ENCODE results near the gene C12orf75. TPM values are rescaled to one million over a fixed set of nuclear protein-coding genes. Genes with fewer than 3 reads are reported as not detected.

Gene C12orf75
- total and polyA plus RNA-seq, 10 of the 15 experiments (the other 5 are each of a cell fraction or from before 2014, with no cell fraction given) = 40.7 to 411 (median 159) TPM

DNA sequence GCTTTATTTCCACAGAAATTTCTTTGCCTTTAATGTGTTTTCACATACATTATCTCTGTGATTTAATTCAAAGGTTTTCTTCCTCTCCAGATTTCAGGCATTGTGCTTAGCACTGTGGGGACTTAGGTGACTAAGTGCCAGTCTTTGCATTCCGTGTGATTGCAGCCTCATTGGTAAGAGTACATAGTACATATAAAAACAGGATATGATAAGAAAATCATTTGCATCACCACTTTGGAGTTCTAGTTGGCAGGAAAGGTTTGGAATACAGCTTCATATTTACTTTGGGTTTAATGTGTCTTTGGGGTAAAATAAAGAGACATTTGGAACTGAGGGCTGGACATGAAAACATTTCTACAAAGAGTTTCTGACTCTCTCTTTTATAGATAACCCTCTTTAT lies 37.8 kb upstream of the C12orf75 start:
- no peak for TF ChIP-seq LARP7 (IDR thresholded peaks at IDR 0.05)
- TF ChIP-seq MEF2B (IDR thresholded peaks at IDR 0.05; ENCODE audit: partially characterized antibody, poor library complexity, severe bottlenecking) = no peak
- TF ChIP-seq, protein P1, sequence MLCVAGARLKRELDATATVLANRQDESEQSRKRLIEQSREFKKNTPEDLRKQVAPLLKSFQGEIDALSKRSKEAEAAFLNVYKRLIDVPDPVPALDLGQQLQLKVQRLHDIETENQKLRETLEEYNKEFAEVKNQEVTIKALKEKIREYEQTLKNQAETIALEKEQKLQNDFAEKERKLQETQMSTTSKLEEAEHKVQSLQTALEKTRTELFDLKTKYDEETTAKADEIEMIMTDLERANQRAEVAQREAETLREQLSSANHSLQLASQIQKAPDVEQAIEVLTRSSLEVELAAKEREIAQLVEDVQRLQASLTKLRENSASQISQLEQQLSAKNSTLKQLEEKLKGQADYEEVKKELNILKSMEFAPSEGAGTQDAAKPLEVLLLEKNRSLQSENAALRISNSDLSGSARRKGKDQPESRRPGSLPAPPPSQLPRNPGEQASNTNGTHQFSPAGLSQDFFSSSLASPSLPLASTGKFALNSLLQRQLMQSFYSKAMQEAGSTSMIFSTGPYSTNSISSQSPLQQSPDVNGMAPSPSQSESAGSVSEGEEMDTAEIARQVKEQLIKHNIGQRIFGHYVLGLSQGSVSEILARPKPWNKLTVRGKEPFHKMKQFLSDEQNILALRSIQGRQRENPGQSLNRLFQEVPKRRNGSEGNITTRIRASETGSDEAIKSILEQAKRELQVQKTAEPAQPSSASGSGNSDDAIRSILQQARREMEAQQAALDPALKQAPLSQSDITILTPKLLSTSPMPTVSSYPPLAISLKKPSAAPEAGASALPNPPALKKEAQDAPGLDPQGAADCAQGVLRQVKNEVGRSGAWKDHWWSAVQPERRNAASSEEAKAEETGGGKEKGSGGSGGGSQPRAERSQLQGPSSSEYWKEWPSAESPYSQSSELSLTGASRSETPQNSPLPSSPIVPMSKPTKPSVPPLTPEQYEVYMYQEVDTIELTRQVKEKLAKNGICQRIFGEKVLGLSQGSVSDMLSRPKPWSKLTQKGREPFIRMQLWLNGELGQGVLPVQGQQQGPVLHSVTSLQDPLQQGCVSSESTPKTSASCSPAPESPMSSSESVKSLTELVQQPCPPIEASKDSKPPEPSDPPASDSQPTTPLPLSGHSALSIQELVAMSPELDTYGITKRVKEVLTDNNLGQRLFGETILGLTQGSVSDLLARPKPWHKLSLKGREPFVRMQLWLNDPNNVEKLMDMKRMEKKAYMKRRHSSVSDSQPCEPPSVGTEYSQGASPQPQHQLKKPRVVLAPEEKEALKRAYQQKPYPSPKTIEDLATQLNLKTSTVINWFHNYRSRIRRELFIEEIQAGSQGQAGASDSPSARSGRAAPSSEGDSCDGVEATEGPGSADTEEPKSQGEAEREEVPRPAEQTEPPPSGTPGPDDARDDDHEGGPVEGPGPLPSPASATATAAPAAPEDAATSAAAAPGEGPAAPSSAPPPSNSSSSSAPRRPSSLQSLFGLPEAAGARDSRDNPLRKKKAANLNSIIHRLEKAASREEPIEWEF (IDR thresholded peaks at IDR 0.05; ENCODE audit: insufficient replicate concordance, low read depth, low read length) = no peak
- no peak for TF ChIP-seq RCOR1 (conservative IDR thresholded peaks at IDR 0.05; ENCODE audit: low read depth, low read length)
- TF ChIP-seq, protein P2, sequence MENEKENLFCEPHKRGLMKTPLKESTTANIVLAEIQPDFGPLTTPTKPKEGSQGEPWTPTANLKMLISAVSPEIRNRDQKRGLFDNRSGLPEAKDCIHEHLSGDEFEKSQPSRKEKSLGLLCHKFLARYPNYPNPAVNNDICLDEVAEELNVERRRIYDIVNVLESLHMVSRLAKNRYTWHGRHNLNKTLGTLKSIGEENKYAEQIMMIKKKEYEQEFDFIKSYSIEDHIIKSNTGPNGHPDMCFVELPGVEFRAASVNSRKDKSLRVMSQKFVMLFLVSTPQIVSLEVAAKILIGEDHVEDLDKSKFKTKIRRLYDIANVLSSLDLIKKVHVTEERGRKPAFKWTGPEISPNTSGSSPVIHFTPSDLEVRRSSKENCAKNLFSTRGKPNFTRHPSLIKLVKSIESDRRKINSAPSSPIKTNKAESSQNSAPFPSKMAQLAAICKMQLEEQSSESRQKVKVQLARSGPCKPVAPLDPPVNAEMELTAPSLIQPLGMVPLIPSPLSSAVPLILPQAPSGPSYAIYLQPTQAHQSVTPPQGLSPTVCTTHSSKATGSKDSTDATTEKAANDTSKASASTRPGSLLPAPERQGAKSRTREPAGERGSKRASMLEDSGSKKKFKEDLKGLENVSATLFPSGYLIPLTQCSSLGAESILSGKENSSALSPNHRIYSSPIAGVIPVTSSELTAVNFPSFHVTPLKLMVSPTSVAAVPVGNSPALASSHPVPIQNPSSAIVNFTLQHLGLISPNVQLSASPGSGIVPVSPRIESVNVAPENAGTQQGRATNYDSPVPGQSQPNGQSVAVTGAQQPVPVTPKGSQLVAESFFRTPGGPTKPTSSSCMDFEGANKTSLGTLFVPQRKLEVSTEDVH (IDR thresholded peaks at IDR 0.05; ENCODE audit: low read depth, partially characterized antibody) = no peak
- TF ChIP-seq, protein P3, sequence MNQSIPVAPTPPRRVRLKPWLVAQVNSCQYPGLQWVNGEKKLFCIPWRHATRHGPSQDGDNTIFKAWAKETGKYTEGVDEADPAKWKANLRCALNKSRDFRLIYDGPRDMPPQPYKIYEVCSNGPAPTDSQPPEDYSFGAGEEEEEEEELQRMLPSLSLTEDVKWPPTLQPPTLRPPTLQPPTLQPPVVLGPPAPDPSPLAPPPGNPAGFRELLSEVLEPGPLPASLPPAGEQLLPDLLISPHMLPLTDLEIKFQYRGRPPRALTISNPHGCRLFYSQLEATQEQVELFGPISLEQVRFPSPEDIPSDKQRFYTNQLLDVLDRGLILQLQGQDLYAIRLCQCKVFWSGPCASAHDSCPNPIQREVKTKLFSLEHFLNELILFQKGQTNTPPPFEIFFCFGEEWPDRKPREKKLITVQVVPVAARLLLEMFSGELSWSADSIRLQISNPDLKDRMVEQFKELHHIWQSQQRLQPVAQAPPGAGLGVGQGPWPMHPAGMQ (IDR thresholded peaks at IDR 0.05; ENCODE audit: borderline replicate concordance) = no peak
- Histone ChIP-seq H4K20me1 (ENCODE audit: control insufficient read depth, insufficient read depth) (no peaks in the 10 kb centered on the region), H3K4me3 (no peak overlapping the region), H3K27ac (ENCODE audit: control insufficient read depth, insufficient read depth) (no peak overlapping the region), H3K27me3 (replicated peaks in 1 of 2; ENCODE audit: control insufficient read depth in 2 of 2, insufficient read depth in 2 of 2, low read length in 1 of 2) (no peaks in the 10 kb centered on the region), H3K4me1 (ENCODE audit: control insufficient read depth, insufficient read depth, low read length) (no peaks in the 10 kb centered on the region), H3K36me3 (ENCODE audit: control insufficient read depth in 2 of 2, insufficient read depth in 2 of 2, low read length in 1 of 2) (no peaks in the 10 kb centered on the region), H3K79me2 (ENCODE audit: control insufficient read depth, insufficient read depth, low read length) (no peaks in the 10 kb centered on the region), H2AFZ (ENCODE audit: control insufficient read depth, low read depth, low read length) (no peak overlapping the region), H3K4me2 (ENCODE audit: control insufficient read depth, insufficient read depth) (no peak overlapping the region), H3K9me3 (replicated peaks; ENCODE audit: control insufficient read depth, insufficient read depth, low read length) (no peaks in the 10 kb centered on the region; the same call in 2 of the 3 replicates), H3K9ac (ENCODE audit: control insufficient read depth, insufficient read depth, low read length) (no peak overlapping the region)
- ChIA-PET SMC1A (ENCODE audit: uncharacterized antibody, unreplicated experiment) (interaction anchor here (0.6 to 1.3 kb wide), 2 partner anchors 13 to 42 kb away, joined by 3 to 4 read pairs; no protein-coding TSS in a partner anchor), CTCF (interaction anchor here (1.3 to 1.4 kb wide), 2 partner anchors 8 to 28 kb away, joined by 3 read pairs; no protein-coding TSS in a partner anchor), POLR2A (no interaction called here), RAD21 (ENCODE audit: unreplicated experiment) (no interaction called here)
- 33% methylated on average over 1 of the region's 1 CpG for WGBS (ENCODE audit: insufficient coverage, insufficient replicate concordance, low lambda C conversion rate, missing lambda C conversion rate)
- no TSS peak for BruUV-seq (replicated peaks)
- intact Hi-C loops (cut with micrococcal nuclease; ENCODE audit: unreplicated experiment) = no loop called here
- no peak for ATAC-seq
- no peak for DNase-seq (ENCODE audit: low read depth, low spot score)
- in situ Hi-C loops (cut with MboI) = no loop called here
- FAIRE-seq = no peak
